Measurements from ENCODE around the gene RUSC2. TPM values are rescaled to one million over a fixed set of nuclear protein-coding genes. Genes with fewer than 3 reads are reported as not detected.

The RUSC2 gene
- total and polyA plus RNA-seq, 2 donors (not counting 1 experiment from before 2014, with no cell fraction given), result 0.27 to 0.76 TPM

GRCh38 chr9:35526087-35526801, 36.3 kb downstream of the RUSC2 start:
- H3K9ac ChIP-seq (ENCODE audit: low read length), result no peak overlapping the region
- Mint-ChIP-seq H3K4me3 (no peak overlapping the region), H3K27me3 (no peaks in the 10 kb centered on the region), H3K27ac (no peak overlapping the region), H3K4me1 (peaks cover 15% of the 10 kb centered on the region), H3K9me3 (ENCODE audit: insufficient read depth) (no peaks in the 10 kb centered on the region)
- POLR2A ChIA-PET, result no interaction called here
- DNase-seq, result no peak
- H3K27ac ChIP-seq (ENCODE audit: low read length in 2 of 2), result no peak overlapping the region
- H4K20me1 ChIP-seq (ENCODE audit: control insufficient read depth, insufficient read depth, low read length, poor library complexity, severe bottlenecking), result no peaks in the 10 kb centered on the region
- H3K36me3 ChIP-seq (replicated peaks in 1 of 2; ENCODE audit: control extremely low read depth in 1 of 2, control insufficient read depth in 1 of 2, extremely low read depth in 1 of 2, insufficient read depth in 2 of 2, low read length in 1 of 2), result no peaks in the 10 kb centered on the region
- intact Hi-C loops (cut with micrococcal nuclease), result no loop called here
- H2AFZ ChIP-seq (ENCODE audit: insufficient read depth, low read depth, low read length, poor library complexity, severe bottlenecking), result peak overlapping the region; percentile 26
- TF ChIP-seq EZH2 (IDR thresholded peaks at IDR 0.05; ENCODE audit: borderline replicate concordance, insufficient read depth, low read depth, low read length, poor library complexity, severe bottlenecking), result no peak
- TF ChIP-seq, protein P1, sequence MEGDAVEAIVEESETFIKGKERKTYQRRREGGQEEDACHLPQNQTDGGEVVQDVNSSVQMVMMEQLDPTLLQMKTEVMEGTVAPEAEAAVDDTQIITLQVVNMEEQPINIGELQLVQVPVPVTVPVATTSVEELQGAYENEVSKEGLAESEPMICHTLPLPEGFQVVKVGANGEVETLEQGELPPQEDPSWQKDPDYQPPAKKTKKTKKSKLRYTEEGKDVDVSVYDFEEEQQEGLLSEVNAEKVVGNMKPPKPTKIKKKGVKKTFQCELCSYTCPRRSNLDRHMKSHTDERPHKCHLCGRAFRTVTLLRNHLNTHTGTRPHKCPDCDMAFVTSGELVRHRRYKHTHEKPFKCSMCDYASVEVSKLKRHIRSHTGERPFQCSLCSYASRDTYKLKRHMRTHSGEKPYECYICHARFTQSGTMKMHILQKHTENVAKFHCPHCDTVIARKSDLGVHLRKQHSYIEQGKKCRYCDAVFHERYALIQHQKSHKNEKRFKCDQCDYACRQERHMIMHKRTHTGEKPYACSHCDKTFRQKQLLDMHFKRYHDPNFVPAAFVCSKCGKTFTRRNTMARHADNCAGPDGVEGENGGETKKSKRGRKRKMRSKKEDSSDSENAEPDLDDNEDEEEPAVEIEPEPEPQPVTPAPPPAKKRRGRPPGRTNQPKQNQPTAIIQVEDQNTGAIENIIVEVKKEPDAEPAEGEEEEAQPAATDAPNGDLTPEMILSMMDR (IDR thresholded peaks at IDR 0.05), result no peak
- WGBS (ENCODE audit: insufficient coverage), result no CpG with 5 or more reads among the region's 1 CpG
- H3K4me2 ChIP-seq (replicated peaks; ENCODE audit: low read depth, low read length, poor library complexity, severe bottlenecking), result no peak overlapping the region
- CTCF ChIA-PET, result no interaction called here
- H3K4me3 ChIP-seq (ENCODE audit: control extremely low read depth in 1 of 5, extremely low read depth in 1 of 5, insufficient read depth in 1 of 5, low read depth in 2 of 5, low read length in 4 of 5), result no peak overlapping the region
- H3K79me2 ChIP-seq (ENCODE audit: control insufficient read depth, insufficient read depth, low read length), result no peaks in the 10 kb centered on the region
- H3K27me3 ChIP-seq (replicated peaks in 1 of 4; ENCODE audit: control extremely low read depth in 1 of 4, control insufficient read depth in 3 of 4, insufficient read depth in 4 of 4, low read length in 3 of 4), result no peaks in the 10 kb centered on the region
- no peaks in the 10 kb centered on the region for H3K9me3 ChIP-seq (ENCODE audit: control extremely low read depth in 1 of 3, control insufficient read depth in 2 of 3, insufficient read depth in 1 of 3, low read length in 2 of 3)
- H3K4me1 ChIP-seq (ENCODE audit: control insufficient read depth in 2 of 2, insufficient read depth in 2 of 2, low read length in 2 of 2), result peaks cover 8 to 14% of the 10 kb centered on the region in 2 donors
- no peak for ATAC-seq (ENCODE audit: low read depth)

- ATAC-seq (ENCODE audit: low read depth) (no peak), DNase-seq (no peak)
- no peak overlapping the region for H2AFZ ChIP-seq (ENCODE audit: insufficient read depth, low read depth, low read length, poor library complexity, severe bottlenecking)
- WGBS (ENCODE audit: insufficient coverage), result 95% methylated on average over 3 of the region's 3 CpGs
- TF ChIP-seq EZH2 (IDR thresholded peaks at IDR 0.05; ENCODE audit: borderline replicate concordance, insufficient read depth, low read depth, low read length, poor library complexity, severe bottlenecking), result no peak
- TF ChIP-seq, protein P1 (IDR thresholded peaks at IDR 0.05), result no peak
- Mint-ChIP-seq H3K4me1 (peaks cover 15% of the 10 kb centered on the region), H3K27ac (no peak overlapping the region), H3K4me3 (no peak overlapping the region), H3K27me3 (no peaks in the 10 kb centered on the region), H3K9me3 (ENCODE audit: insufficient read depth) (no peaks in the 10 kb centered on the region)
- no peaks in the 10 kb centered on the region for H3K27me3 ChIP-seq (replicated peaks in 1 of 4; ENCODE audit: control extremely low read depth in 1 of 4, control insufficient read depth in 3 of 4, insufficient read depth in 4 of 4, low read length in 3 of 4)
- no peak overlapping the region for H3K4me3 ChIP-seq (ENCODE audit: control extremely low read depth in 1 of 5, extremely low read depth in 1 of 5, insufficient read depth in 1 of 5, low read depth in 2 of 5, low read length in 4 of 5)
- H3K4me1 ChIP-seq (ENCODE audit: control insufficient read depth in 2 of 2, insufficient read depth in 2 of 2, low read length in 2 of 2), result peaks cover 8 to 14% of the 10 kb centered on the region in 2 donors
- ChIA-PET CTCF (interaction anchor here (1.1 to 1.4 kb wide), 2 partner anchors 14 to 167 kb away, joined by 3 to 4 read pairs; no protein-coding TSS in a partner anchor), POLR2A (no interaction called here)
- no peak overlapping the region for H3K27ac ChIP-seq (ENCODE audit: low read length in 2 of 2)
- no peaks in the 10 kb centered on the region for H4K20me1 ChIP-seq (ENCODE audit: control insufficient read depth, insufficient read depth, low read length, poor library complexity, severe bottlenecking)
- no peak overlapping the region for H3K4me2 ChIP-seq (replicated peaks; ENCODE audit: low read depth, low read length, poor library complexity, severe bottlenecking)
- no peak overlapping the region for H3K9ac ChIP-seq (ENCODE audit: low read length)
- H3K9me3 ChIP-seq (ENCODE audit: control extremely low read depth in 1 of 3, control insufficient read depth in 2 of 3, insufficient read depth in 1 of 3, low read length in 2 of 3), result no peaks in the 10 kb centered on the region
- no peaks in the 10 kb centered on the region for H3K79me2 ChIP-seq (ENCODE audit: control insufficient read depth, insufficient read depth, low read length)
- intact Hi-C loops (cut with micrococcal nuclease), result no loop called here
- H3K36me3 ChIP-seq (replicated peaks in 1 of 2; ENCODE audit: control extremely low read depth in 1 of 2, control insufficient read depth in 1 of 2, extremely low read depth in 1 of 2, insufficient read depth in 2 of 2, low read length in 1 of 2), result no peaks in the 10 kb centered on the region
Measured at GRCh38 chr9:35529161-35529823, 39.4 kb downstream of the RUSC2 start.

All from B cell (primary cell).